Natural killer cell (primary cell): Measurements from ENCODE around the gene LRP5. TPM values are rescaled to one million over a fixed set of nuclear protein-coding genes. Genes with fewer than 3 reads are reported as not detected.

ENCODE experiments used
- ATAC-seq, 3 donors: fragments of 150-1000 bp in 2 of 3; fragments of 200-7000 bp in 1 of 3; cut with Tn5 transposase; 1 replicate in 1 of 3; 2 replicates in 2 of 3; pipeline ENCODE4 v1.10.0; 2021; ENCODE audit warnings: mild to moderate bottlenecking in 2 of 3, moderate library complexity in 2 of 3
- DNase-seq, 2 donors: peaks; one replicate each; pipeline versions ENCODE4 v3.0.0 to v3.0.0-alpha.2; 2013 to 2021; ENCODE audit warnings: mixed read lengths in 1 of 2
- H3K27ac ChIP-seq: one replicate; pipeline ENCODE4 v1.5.1; 2013; ENCODE audit warnings: mild to moderate bottlenecking, low read length
- H3K27me3 ChIP-seq: one replicate; pipeline ENCODE4 v1.6.1; 2013; ENCODE audit warnings: low read length; ENCODE audit not compliant: control insufficient read depth, insufficient read depth
- H3K36me3 ChIP-seq: one replicate; pipeline ENCODE4 v1.6.1; 2013; ENCODE audit warnings: low read length; ENCODE audit not compliant: control insufficient read depth, insufficient read depth
- H3K4me1 ChIP-seq: one replicate; pipeline ENCODE4 v1.6.1; 2013; ENCODE audit warnings: low read length; ENCODE audit not compliant: control insufficient read depth, insufficient read depth
- H3K4me3 ChIP-seq: one replicate; pipeline ENCODE4 v1.5.1; 2013; ENCODE audit warnings: low read length
- H3K9me3 ChIP-seq: one replicate; pipeline ENCODE4 v1.6.1; 2013; ENCODE audit warnings: low read length; ENCODE audit not compliant: control insufficient read depth, insufficient read depth
- H3K27ac Mint-ChIP-seq, 2 donors: one replicate each; pipeline ENCODE4 v1.8.0; 2022; ENCODE audit warnings: mild to moderate bottlenecking in 2 of 2, mixed read lengths in 2 of 2, moderate library complexity in 1 of 2
- H3K27me3 Mint-ChIP-seq, 2 donors: one replicate each; pipeline ENCODE4 v1.8.0; 2022; ENCODE audit warnings: low read depth in 2 of 2, mixed read lengths in 2 of 2
- H3K36me3 Mint-ChIP-seq: one replicate; pipeline ENCODE4 v1.8.0; 2022; ENCODE audit warnings: mixed read lengths
- H3K4me1 Mint-ChIP-seq, 2 donors: one replicate each; pipeline ENCODE4 v1.8.0; 2022; ENCODE audit warnings: mixed read lengths in 2 of 2
- H3K4me3 Mint-ChIP-seq: one replicate; pipeline ENCODE4 v1.8.0; 2022; ENCODE audit warnings: mild to moderate bottlenecking, moderate library complexity, mixed read lengths
- H3K9me3 Mint-ChIP-seq, 2 donors: one replicate each; pipeline ENCODE4 v1.8.0; 2022; ENCODE audit warnings: mixed read lengths in 2 of 2
- CTCF ChIP-seq: fragments of 200-600 bp; IDR thresholded peaks from one replicate; pipeline ENCODE4 v1.8.0; 2022; ENCODE audit warnings: antibody characterized with exemption
- WGBS: methylation state at CpG from one replicate; pipeline ENCODE4 v1.1.7; 2013; ENCODE audit warnings: missing lambda C conversion rate; ENCODE audit not compliant: insufficient coverage; 5-methylcytosine and 5-hydroxymethylcytosine counted together
- intact Hi-C: fragments of 100-400 bp; cut with micrococcal nuclease; formaldehyde crosslinking; loops from one replicate; pipeline ENCODE4 v1.14.2; 2022
- total RNA-seq, 4 donors: library from RNA; stranded (reverse); fragments of 120-200 nt in 1 of 4; gene quantifications; one replicate each; pipeline versions ENCODE4 v1.2.3 to v1.2.4, GENCODE V29; 2013 to 2022

The LRP5 gene
- total RNA-seq, 3 donors from 2014 or later (not counting 1 experiment from before 2014, with no cell fraction given): 0.36 to 1.3 (median 0.89) TPM

- WGBS: 91% methylated on average over 6 of the region's 6 CpGs
- DNase-seq: no peak
- no peak for ATAC-seq
- no peaks in the 10 kb centered on the region for H3K27me3 ChIP-seq
- H3K27ac ChIP-seq: no peak overlapping the region
- H3K4me3 ChIP-seq: no peak overlapping the region
- H3K36me3 ChIP-seq: no peaks in the 10 kb centered on the region
- Mint-ChIP-seq H3K9me3 (no peaks in the 10 kb centered on the region), H3K4me3 (no peak overlapping the region), H3K36me3 (no peaks in the 10 kb centered on the region), H3K4me1 (no peaks in the 10 kb centered on the region), H3K27me3 (no peaks in the 10 kb centered on the region), H3K27ac (no peak overlapping the region)
- no peaks in the 10 kb centered on the region for H3K4me1 ChIP-seq
- no peak for TF ChIP-seq CTCF
- H3K9me3 ChIP-seq: no peaks in the 10 kb centered on the region
- intact Hi-C loops: no loop called here
Measured at GRCh38 chr11:68438658-68439259, 126.4 kb downstream of the LRP5 start.

- DNase-seq (no peak), ATAC-seq (no peak)
- no peak overlapping the region for H3K4me3 ChIP-seq
- Mint-ChIP-seq H3K4me1 (no peaks in the 10 kb centered on the region), H3K9me3 (no peaks in the 10 kb centered on the region), H3K36me3 (no peaks in the 10 kb centered on the region), H3K27me3 (no peaks in the 10 kb centered on the region), H3K27ac (no peak overlapping the region), H3K4me3 (no peak overlapping the region)
- H3K36me3 ChIP-seq: no peaks in the 10 kb centered on the region
- TF ChIP-seq CTCF: no peak
- H3K4me1 ChIP-seq: no peaks in the 10 kb centered on the region
- intact Hi-C loops: no loop called here
- WGBS: 93% methylated on average over 36 of the region's 38 CpGs
- no peaks in the 10 kb centered on the region for H3K27me3 ChIP-seq
- H3K27ac ChIP-seq: no peak overlapping the region
- H3K9me3 ChIP-seq: no peaks in the 10 kb centered on the region
Measured at GRCh38 chr11:68439355-68440065, 127.1 kb downstream of the LRP5 start.

- Histone ChIP-seq H3K4me3 (no peak overlapping the region), H3K27ac (no peak overlapping the region), H3K9me3 (no peaks in the 10 kb centered on the region), H3K27me3 (no peaks in the 10 kb centered on the region), H3K4me1 (no peaks in the 10 kb centered on the region), H3K36me3 (no peaks in the 10 kb centered on the region)
- DNase-seq (no peak), ATAC-seq (no peak)
- H3K4me1 Mint-ChIP-seq: no peaks in the 10 kb centered on the region
- H3K9me3 Mint-ChIP-seq: no peaks in the 10 kb centered on the region
- 84% methylated on average over 8 of the region's 8 CpGs for WGBS
- no peak for TF ChIP-seq CTCF
- H3K36me3 Mint-ChIP-seq: no peaks in the 10 kb centered on the region
- no peak overlapping the region for H3K4me3 Mint-ChIP-seq
- H3K27ac Mint-ChIP-seq: no peak overlapping the region
- intact Hi-C loops: no loop called here
- H3K27me3 Mint-ChIP-seq: no peaks in the 10 kb centered on the region
Measured at GRCh38 chr11:68440224-68440623, 127.8 kb downstream of the LRP5 start.
